CD4-positive, alpha-beta T cell (primary cell): ENCODE data around the gene RETREG1. TPM values are rescaled to one million over a fixed set of nuclear protein-coding genes. Genes with fewer than 3 reads are reported as not detected.

Experiments
- ATAC-seq: fragments of 200-7000 bp; cut with Tn5 transposase; one replicate; pipeline ENCODE4 v1.10.0; 2022; ENCODE audit warnings: mild to moderate bottlenecking; ENCODE audit not compliant: poor library complexity
- CTCF ChIA-PET: fragments of 350-600 bp; sonication (Branson Sonifier 250); formaldehyde crosslinking; loops from one replicate; lab custom pipeline; 2021; ENCODE audit warnings: antibody characterized with exemption, inconsistent platforms; lab: Charles Lee
- POLR2A ChIA-PET: fragments of 350-600 bp; sonication (Branson Sonifier 250); formaldehyde crosslinking; loops from one replicate; lab custom pipeline; 2021; ENCODE audit warnings: antibody characterized with exemption, inconsistent platforms; lab: Charles Lee
- DNase-seq, 14 experiments: peaks; one replicate each; pipeline ENCODE4 v3.0.0-alpha.2; 2013 to 2020; ENCODE audit warnings: mixed read lengths in 2 of 14
- H3K27ac ChIP-seq, 2 donors: one replicate each; pipeline versions ENCODE4 v1.5.1 to v1.7.0; 2013; ENCODE audit warnings: low read length in 2 of 2, low read depth in 1 of 2, mild to moderate bottlenecking in 1 of 2
- H3K27me3 ChIP-seq, 2 experiments: 1 replicate in 1 of 2; 2 replicates in 1 of 2; pipeline versions ENCODE4 v1.6.1 to v1.7.0; 2013; ENCODE audit warnings: low read length in 2 of 2, control low read depth in 1 of 2, mild to moderate bottlenecking in 1 of 2, moderate library complexity in 1 of 2; ENCODE audit not compliant: insufficient read depth in 2 of 2, control insufficient read depth in 1 of 2
- H3K36me3 ChIP-seq: one replicate; pipeline ENCODE4 v1.6.1; 2013; ENCODE audit warnings: low read length, control low read depth; ENCODE audit not compliant: insufficient read depth
- H3K4me1 ChIP-seq: one replicate; pipeline ENCODE4 v1.6.1; 2013; ENCODE audit warnings: low read length, control low read depth; ENCODE audit not compliant: insufficient read depth
- H3K4me3 ChIP-seq: one replicate; pipeline ENCODE4 v1.5.1; 2013; ENCODE audit warnings: mild to moderate bottlenecking, low read length, moderate library complexity
- H3K9me3 ChIP-seq, 2 experiments: 1 replicate in 1 of 2; 2 replicates in 1 of 2; pipeline versions ENCODE4 v1.6.1 to v1.7.0; 2013; ENCODE audit warnings: low read length in 2 of 2, mild to moderate bottlenecking in 2 of 2, control low read depth in 1 of 2, moderate library complexity in 1 of 2; ENCODE audit not compliant: control insufficient read depth in 1 of 2, insufficient read depth in 1 of 2
- H3K27ac Mint-ChIP-seq: one replicate; pipeline ENCODE4 v1.8.0; 2020; ENCODE audit warnings: mixed read lengths
- H3K27me3 Mint-ChIP-seq: one replicate; pipeline ENCODE4 v1.8.0; 2021; ENCODE audit warnings: mixed read lengths
- H3K36me3 Mint-ChIP-seq: one replicate; pipeline ENCODE4 v1.8.0; 2021; ENCODE audit warnings: low read depth, mixed read lengths
- H3K4me1 Mint-ChIP-seq: one replicate; pipeline ENCODE4 v1.8.0; 2021; ENCODE audit warnings: low read depth, mixed read lengths
- H3K4me3 Mint-ChIP-seq: one replicate; pipeline ENCODE4 v1.8.0; 2020; ENCODE audit warnings: mild to moderate bottlenecking, mixed read lengths
- H3K9me3 Mint-ChIP-seq: one replicate; pipeline ENCODE4 v1.8.0; 2020; ENCODE audit warnings: mixed read lengths
- CTCF ChIP-seq: fragments of 200-600 bp; IDR thresholded peaks from one replicate; pipeline ENCODE4 v1.8.0; 2022; ENCODE audit warnings: antibody characterized with exemption, mild to moderate bottlenecking
- intact Hi-C, 2 experiments: fragments of 100-400 bp; cut with DNase I in 1 of 2; cut with micrococcal nuclease in 1 of 2; formaldehyde crosslinking; loops; one replicate each; pipeline versions ENCODE4 v1.15.1 to v1.9.0; 2023 to 2025; cut with DNase I, micrococcal nuclease
- total RNA-seq, 174 experiments: library from RNA in 2 of 174; stranded (reverse) in 2 of 174; gene quantifications; one replicate each; pipeline ENCODE4 v1.2.3 and lab custom pipeline; 2021 to 2026

Gene RETREG1
- total RNA-seq, 2 experiments from 2014 or later: 68.9 to 69.7 TPM

GRCh38 chr5:16557477-16557876 lies 59.3 kb downstream of the RETREG1 start:
- intact Hi-C loops: loop anchor here (10.0 kb wide), 1 partner anchor 107 kb away; no protein-coding TSS in a partner anchor
- no peaks in the 10 kb centered on the region for H3K4me1 ChIP-seq
- POLR2A ChIA-PET: no interaction called here
- no peaks in the 10 kb centered on the region for H3K27me3 ChIP-seq
- CTCF ChIA-PET: no interaction called here
- no peak overlapping the region for H3K4me3 ChIP-seq
- DNase-seq (no peak), ATAC-seq (no peak)
- peak overlapping the region; percentile 48 for H3K27ac Mint-ChIP-seq
- no peaks in the 10 kb centered on the region for H3K27me3 Mint-ChIP-seq
- peaks cover 14% of the 10 kb centered on the region for H3K36me3 ChIP-seq
- peaks cover 30% of the 10 kb centered on the region for H3K4me1 Mint-ChIP-seq
- no peak for TF ChIP-seq CTCF
- no peaks in the 10 kb centered on the region for H3K9me3 Mint-ChIP-seq
- no peak overlapping the region for H3K4me3 Mint-ChIP-seq
- H3K9me3 ChIP-seq: no peaks in the 10 kb centered on the region
- no peak overlapping the region for H3K27ac ChIP-seq
- peaks cover 39% of the 10 kb centered on the region for H3K36me3 Mint-ChIP-seq

- H3K4me1 ChIP-seq: no peaks in the 10 kb centered on the region
- intact Hi-C loops: loop anchor here (5.0 to 10.0 kb wide), 2 partner anchors 67 to 111 kb away; no protein-coding TSS in a partner anchor
- no peaks in the 10 kb centered on the region for H3K27me3 ChIP-seq
- H3K4me3 Mint-ChIP-seq: no peak overlapping the region
- H3K4me3 ChIP-seq: no peak overlapping the region
- CTCF ChIA-PET: no interaction called here
- no peaks in the 10 kb centered on the region for H3K27me3 Mint-ChIP-seq
- DNase-seq: no peak
- H3K27ac ChIP-seq: no peak overlapping the region
- no peak overlapping the region for H3K27ac Mint-ChIP-seq
- no peaks in the 10 kb centered on the region for H3K9me3 Mint-ChIP-seq
- H3K9me3 ChIP-seq: no peaks in the 10 kb centered on the region
- peaks cover 23% of the 10 kb centered on the region for H3K36me3 Mint-ChIP-seq
- TF ChIP-seq CTCF: no peak
- no peaks in the 10 kb centered on the region for H3K36me3 ChIP-seq
- H3K4me1 Mint-ChIP-seq: peaks cover 56% of the 10 kb centered on the region
- ATAC-seq: no peak
- POLR2A ChIA-PET: no interaction called here
Observed at GRCh38 chr5:16554110-16554509, 62.7 kb downstream of the RETREG1 start.

- Mint-ChIP-seq H3K27me3 (no peaks in the 10 kb centered on the region), H3K9me3 (no peaks in the 10 kb centered on the region), H3K27ac (peak overlapping the region; percentile 0), H3K36me3 (peaks cover 12% of the 10 kb centered on the region), H3K4me1 (peaks cover 54% of the 10 kb centered on the region), H3K4me3 (no peak overlapping the region)
- Histone ChIP-seq H3K27ac (no peak overlapping the region), H3K27me3 (no peaks in the 10 kb centered on the region), H3K4me3 (no peak overlapping the region), H3K36me3 (no peaks in the 10 kb centered on the region), H3K4me1 (no peaks in the 10 kb centered on the region), H3K9me3 (no peaks in the 10 kb centered on the region)
- CTCF ChIA-PET: interaction anchor here (0.7 to 0.8 kb wide), 2 partner anchors 19 to 25 kb away, joined by 3 read pairs; no protein-coding TSS in a partner anchor
- intact Hi-C loops: loop anchor here (5.0 to 10.0 kb wide), 2 partner anchors 66 to 112 kb away; no protein-coding TSS in a partner anchor
- POLR2A ChIA-PET: no interaction called here
- peak; percentile 21 to 61 (median 41) for DNase-seq
- ATAC-seq: peak; percentile 86
- peak; percentile 79 for TF ChIP-seq CTCF
Observed at GRCh38 chr5:16552666-16553343, 64.0 kb downstream of the RETREG1 start.
